IMR-90 (cell line): Measurements from ENCODE around the gene RASSF3. TPM values are rescaled to one million over a fixed set of nuclear protein-coding genes. Genes with fewer than 3 reads are reported as not detected.

ENCODE experiments used
- ATAC-seq: fragments of 200-7000 bp; cut with Tn5 transposase; 2 replicates; pipeline ENCODE4 v1.9.1; 2020; ENCODE audit warnings: low read depth, mild to moderate bottlenecking, moderate library complexity
- BruUV-seq: library from RNA; stranded (reverse); fragments of 400-500 nt; replicated peaks from 2 replicates; lab custom pipeline; 2021; lab: Mats Ljungman, UMichigan
- CTCF ChIA-PET: fragments of 300-600 bp; formaldehyde crosslinking; extraction: SDS; loops from one replicate; lab custom pipeline; 2021; ENCODE audit warnings: antibody characterized with exemption; lab: Yijun Ruan, JAX
- POLR2A ChIA-PET: fragments of 300-600 bp; sonication (Branson Sonifier 250); formaldehyde crosslinking; loops from one replicate; lab custom pipeline; 2022; ENCODE audit warnings: antibody characterized with exemption; ENCODE audit not compliant: unreplicated experiment; lab: Charles Lee
- DNase-seq: peaks from one replicate; pipeline ENCODE4 v3.0.0; 2013
- H2AFZ ChIP-seq: replicated peaks from 2 replicates; pipeline ENCODE3; 2013; ENCODE audit warnings: low read length, mild to moderate bottlenecking; ENCODE audit not compliant: poor library complexity
- H2AK5ac ChIP-seq: 2 replicates; pipeline ENCODE4 v1.6.1; 2013; ENCODE audit warnings: low read depth, low read length, inconsistent platforms
- H2AK9ac ChIP-seq: replicated peaks from 2 replicates; pipeline ENCODE3; 2013; ENCODE audit warnings: mild to moderate bottlenecking, low read depth, low read length, moderate library complexity; ENCODE audit not compliant: poor library complexity
- H2BK120ac ChIP-seq: 2 replicates; pipeline ENCODE4 v1.6.1; 2013; ENCODE audit warnings: low read depth, low read length, inconsistent platforms
- H2BK15ac ChIP-seq: 3 replicates; pipeline ENCODE4 v1.6.1; 2013; ENCODE audit warnings: low read depth, low read length, inconsistent platforms
- H2BK20ac ChIP-seq: 2 replicates; pipeline ENCODE4 v1.6.1; 2013; ENCODE audit warnings: low read depth, mild to moderate bottlenecking, inconsistent platforms, low read length, moderate library complexity
- H2BK5ac ChIP-seq: 2 replicates; pipeline ENCODE4 v1.6.1; 2013; ENCODE audit warnings: mild to moderate bottlenecking, low read depth, low read length, inconsistent platforms; ENCODE audit not compliant: poor library complexity, severe bottlenecking
- H3K14ac ChIP-seq: replicated peaks from 2 replicates; pipeline ENCODE4 v1.6.1; 2013; ENCODE audit warnings: low read depth, low read length, inconsistent platforms
- H3K18ac ChIP-seq: 2 replicates; pipeline ENCODE4 v1.6.1; 2013; ENCODE audit warnings: low read depth, low read length, control low read depth
- H3K23ac ChIP-seq: 2 replicates; pipeline ENCODE4 v1.6.1; 2013; ENCODE audit warnings: low read depth, low read length, inconsistent platforms
- H3K27ac ChIP-seq: 2 replicates; pipeline ENCODE4 v1.5.1; 2013; ENCODE audit warnings: mild to moderate bottlenecking, control low read depth, low read length; ENCODE audit not compliant: insufficient read depth
- H3K27me3 ChIP-seq: 2 replicates; pipeline ENCODE4 v1.6.1; 2013; ENCODE audit warnings: low read length; ENCODE audit not compliant: control insufficient read depth, insufficient read depth
- H3K36me3 ChIP-seq: 2 replicates; pipeline ENCODE4 v1.6.1; 2013; ENCODE audit warnings: low read length, mixed read lengths; ENCODE audit not compliant: control insufficient read depth, insufficient read depth
- H3K4ac ChIP-seq: 2 replicates; pipeline ENCODE4 v1.6.1; 2013; ENCODE audit warnings: low read depth, low read length, inconsistent platforms
- H3K4me1 ChIP-seq: 2 replicates; pipeline ENCODE4 v1.6.1; 2013; ENCODE audit warnings: low read length, mixed read lengths; ENCODE audit not compliant: control insufficient read depth, insufficient read depth
- H3K4me2 ChIP-seq: 2 replicates; pipeline ENCODE4 v1.6.1; 2013; ENCODE audit warnings: low read depth, mild to moderate bottlenecking, control low read depth, low read length, moderate library complexity
- H3K4me3 ChIP-seq: 2 replicates; pipeline ENCODE4 v1.5.1; 2013; ENCODE audit warnings: low read depth, mild to moderate bottlenecking, control low read depth, low read length, moderate library complexity; ENCODE audit not compliant: insufficient read depth
- H3K56ac ChIP-seq: 2 replicates; pipeline ENCODE4 v1.6.1; 2013; ENCODE audit warnings: low read length, inconsistent platforms; ENCODE audit not compliant: insufficient read depth; ENCODE audit errors: extremely low read depth
- H3K79me1 ChIP-seq, 2 experiments: 2 replicates each; pipeline ENCODE4 v1.6.1; 2013; ENCODE audit warnings: low read length in 2 of 2, inconsistent platforms in 1 of 2, low read depth in 1 of 2
- H3K9ac ChIP-seq: 2 replicates; pipeline ENCODE4 v1.6.1; 2013; ENCODE audit warnings: low read depth, low read length, control low read depth
- H3K9me1 ChIP-seq: 2 replicates; pipeline ENCODE4 v1.6.1; 2013; ENCODE audit warnings: low read length, inconsistent platforms; ENCODE audit not compliant: insufficient read depth
- H3K9me3 ChIP-seq: 2 replicates; pipeline ENCODE4 v1.6.1; 2013; ENCODE audit warnings: low read length; ENCODE audit not compliant: control insufficient read depth, insufficient read depth
- H4K20me1 ChIP-seq: 2 replicates; pipeline ENCODE4 v1.6.1; 2013; ENCODE audit warnings: low read length, inconsistent platforms; ENCODE audit not compliant: insufficient read depth
- H4K5ac ChIP-seq: 2 replicates; pipeline ENCODE4 v1.6.1; 2013; ENCODE audit warnings: mild to moderate bottlenecking, low read depth, low read length, control low read depth
- H4K8ac ChIP-seq, 2 experiments: 2 replicates each; pipeline ENCODE4 v1.6.1; 2013; ENCODE audit warnings: low read depth in 2 of 2, low read length in 2 of 2, control low read depth in 1 of 2, inconsistent platforms in 1 of 2
- H4K91ac ChIP-seq: 2 replicates; pipeline ENCODE4 v1.6.1; 2013; ENCODE audit warnings: low read depth, low read length, inconsistent platforms; ENCODE audit not compliant: insufficient read depth
- CEBPB ChIP-seq: IDR thresholded peaks from 2 replicates; pipeline ENCODE4 v1.6.1; 2012; ENCODE audit warnings: low read depth, low read length, improper control_type of control experiment
- MAFK ChIP-seq: IDR thresholded peaks from 2 replicates; pipeline ENCODE4 v1.6.1; 2012; ENCODE audit warnings: low read depth, low read length, improper control_type of control experiment
- RAD21 ChIP-seq: IDR thresholded peaks from 2 replicates; pipeline ENCODE4 v1.6.1; 2012; ENCODE audit warnings: low read length, improper control_type of control experiment
- WGBS, 2 experiments: methylation state at CpG; one replicate each; pipeline versions ENCODE4 v1.1.5 to v1.1.7; 2013; ENCODE audit warnings: missing lambda C conversion rate in 2 of 2; ENCODE audit not compliant: insufficient read length in 1 of 2; ENCODE audit errors: extremely low coverage in 2 of 2; 5-methylcytosine and 5-hydroxymethylcytosine counted together
- dilution Hi-C: fragments of 300-500 bp; cut with HindIII; formaldehyde crosslinking; loops from one replicate; pipeline ENCODE4 v1.14.3; 2018; ENCODE audit warnings: low sequenced_read_pairs; ENCODE audit not compliant: unreplicated experiment
- in situ Hi-C: fragments of 300-500 bp; cut with MboI; formaldehyde crosslinking; loops from 3 replicates; pipeline ENCODE4 v1.14.3; 2019; ENCODE audit warnings: low sequenced_read_pairs, inconsistent platforms, mixed read lengths
- intact Hi-C: fragments of 100-400 bp; cut with micrococcal nuclease; formaldehyde crosslinking; loops from 2 replicates; pipeline ENCODE4 v1.10.0; 2022
- polyA plus RNA-seq, 3 experiments: library from polyadenylated mRNA; depleted of rRNA; stranded (reverse); fragments of >200 nt; gene quantifications; 2 replicates each; pipeline ENCODE4 v1.2.3, GENCODE V29; 2012; ENCODE audit warnings: low replicate concordance in 1 of 3
- total RNA-seq: library from RNA; depleted of rRNA; stranded (reverse); fragments of >200 nt; gene quantifications from 2 replicates; pipeline ENCODE4 v1.2.3, GENCODE V29; 2012

RASSF3 gene
- total and polyA plus RNA-seq, 2 of the 4 experiments (the other 2 are of a cell fraction) = 18.7 to 39.3 TPM

GRCh38 chr12:64699504-64700115 lies 89.3 kb downstream of the RASSF3 start:
- no peak overlapping the region for H3K56ac ChIP-seq
- POLR2A ChIA-PET = no interaction called here
- H3K9me3 ChIP-seq = no peaks in the 10 kb centered on the region
- no peak overlapping the region for H2AK9ac ChIP-seq
- H3K9me1 ChIP-seq = peaks cover 3% of the 10 kb centered on the region; the same call in 1 of the 2 replicates
- H3K4me2 ChIP-seq = no peak overlapping the region
- no peaks in the 10 kb centered on the region for H3K27me3 ChIP-seq
- no peak overlapping the region for H2AK5ac ChIP-seq
- intact Hi-C loops (no loop called here), dilution Hi-C loops (no loop called here), in situ Hi-C loops (loop anchor here (5.0 kb wide), 1 partner anchor 152 kb away; no protein-coding TSS in a partner anchor)
- no peak overlapping the region for H3K18ac ChIP-seq
- TF ChIP-seq RAD21 (no peak), MAFK (no peak), CEBPB (peak; percentile 67; the same call in 1 of the 2 replicates)
- 100% methylated on average over 4 of the region's 12 CpGs; no CpG with 5 or more reads in 1 of the 2 experiments for WGBS, 2 experiments
- no peak overlapping the region for H2BK5ac ChIP-seq
- H2BK120ac ChIP-seq = no peak overlapping the region
- H3K4me3 ChIP-seq = no peak overlapping the region
- ATAC-seq = no peak
- H3K9ac ChIP-seq = no peak overlapping the region
- H2AFZ ChIP-seq = no peak overlapping the region
- no peak overlapping the region for H4K8ac ChIP-seq
- no peaks in the 10 kb centered on the region for H3K4me1 ChIP-seq
- H3K36me3 ChIP-seq = peaks cover 6% of the 10 kb centered on the region
- no peak overlapping the region for H3K23ac ChIP-seq
- no peak overlapping the region for H3K27ac ChIP-seq
- CTCF ChIA-PET = interaction anchor here (0.6 to 1.4 kb wide), 2 partner anchors 150 to 862 kb away, joined by 3 to 4 read pairs; no protein-coding TSS in a partner anchor
- H4K20me1 ChIP-seq = peaks cover 6% of the 10 kb centered on the region
- H4K91ac ChIP-seq = no peak overlapping the region
- no peak overlapping the region for H3K4ac ChIP-seq
- H2BK15ac ChIP-seq = no peak overlapping the region
- BruUV-seq = no TSS peak
- H4K5ac ChIP-seq = no peak overlapping the region
- peaks cover 4 to 19% of the 10 kb centered on the region in 2 experiments; a peak in 2 of 4 replicates for H3K79me1 ChIP-seq
- no peak overlapping the region for H3K14ac ChIP-seq
- H2BK20ac ChIP-seq = no peak overlapping the region
- no peak for DNase-seq
